Nephron progenitor cell (in vitro differentiated cells): ENCODE measurements around the gene LRIG1.

Experiments
- DNase-seq: peaks from one replicate; pipeline ENCODE4 v3.0.0; 2021
- H3K27ac Mint-ChIP-seq: 2 replicates; pipeline ENCODE4 v1.8.0; 2021; ENCODE audit warnings: mild to moderate bottlenecking, moderate library complexity, mixed read lengths
- H3K27me3 Mint-ChIP-seq: 2 replicates; pipeline ENCODE4 v1.8.0; 2021; ENCODE audit warnings: mild to moderate bottlenecking, low read depth, mixed read lengths; ENCODE audit not compliant: poor library complexity
- H3K36me3 Mint-ChIP-seq: 2 replicates; pipeline ENCODE4 v1.8.0; 2021; ENCODE audit warnings: low read depth, mixed read lengths
- H3K4me1 Mint-ChIP-seq: 2 replicates; pipeline ENCODE4 v1.8.0; 2021; ENCODE audit warnings: mixed read lengths
- H3K4me3 Mint-ChIP-seq: 2 replicates; pipeline ENCODE4 v1.8.0; 2021; ENCODE audit warnings: mild to moderate bottlenecking, moderate library complexity, mixed read lengths
- H3K9me3 Mint-ChIP-seq: 2 replicates; pipeline ENCODE4 v1.8.0; 2021; ENCODE audit warnings: mild to moderate bottlenecking, moderate library complexity, mixed read lengths
- CTCF ChIP-seq: fragments of 200-600 bp; sonication (generic); IDR thresholded peaks from 2 replicates; pipeline ENCODE4 v1.5.0; 2021; ENCODE audit warnings: antibody characterized with exemption

LRIG1 gene

DNA sequence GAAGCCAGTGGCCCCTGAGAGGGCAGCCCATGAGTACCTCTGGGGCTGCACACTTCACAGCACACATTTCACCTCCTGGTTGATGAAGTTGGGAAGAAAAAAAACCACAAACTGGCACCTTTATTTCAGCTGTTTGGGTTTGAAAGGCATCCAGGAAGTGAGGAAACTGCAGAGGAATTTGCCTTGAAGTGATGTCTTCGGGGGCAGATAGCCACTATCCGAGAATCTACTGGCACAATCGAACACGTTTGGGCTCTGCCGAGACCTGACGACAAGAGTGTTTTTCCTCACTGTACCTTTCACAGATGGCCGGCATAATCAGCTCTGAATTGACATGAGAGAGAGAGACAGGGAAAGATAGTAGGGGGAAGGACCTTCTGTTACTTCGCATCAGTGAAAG, 59.7 kb downstream of the LRIG1 start:
- Mint-ChIP-seq H3K27ac (peak overlapping the region; percentile 93), H3K27me3 (peaks cover 7% of the 10 kb centered on the region), H3K9me3 (no peaks in the 10 kb centered on the region), H3K4me1 (peaks cover 92% of the 10 kb centered on the region), H3K4me3 (no peak overlapping the region), H3K36me3 (peaks cover 12% of the 10 kb centered on the region)
- no peak for DNase-seq
- no peak for TF ChIP-seq CTCF

- peak overlapping the region; percentile 17 for H3K27ac Mint-ChIP-seq
- peaks cover 8% of the 10 kb centered on the region for H3K27me3 Mint-ChIP-seq
- H3K4me1 Mint-ChIP-seq: peaks cover 89% of the 10 kb centered on the region
- no peak for TF ChIP-seq CTCF
- peaks cover 20% of the 10 kb centered on the region for H3K36me3 Mint-ChIP-seq
- H3K4me3 Mint-ChIP-seq: no peak overlapping the region
- no peaks in the 10 kb centered on the region for H3K9me3 Mint-ChIP-seq
- no peak for DNase-seq
These were observed 61.0 kb downstream of the LRIG1 start for GRCh38 chr3:66439666-66440344.

GRCh38 chr3:66438046-66438445, 62.8 kb downstream of the LRIG1 start:
- Mint-ChIP-seq H3K4me1 (peaks cover 83% of the 10 kb centered on the region), H3K27ac (no peak overlapping the region), H3K4me3 (no peak overlapping the region), H3K27me3 (peaks cover 8% of the 10 kb centered on the region), H3K9me3 (no peaks in the 10 kb centered on the region), H3K36me3 (peaks cover 27% of the 10 kb centered on the region)
- TF ChIP-seq CTCF: no peak
- no peak for DNase-seq

- peaks cover 79% of the 10 kb centered on the region for H3K4me1 Mint-ChIP-seq
- no peak for DNase-seq
- H3K27ac Mint-ChIP-seq: no peak overlapping the region
- no peak for TF ChIP-seq CTCF
- no peaks in the 10 kb centered on the region for H3K9me3 Mint-ChIP-seq
- peaks cover 27% of the 10 kb centered on the region for H3K36me3 Mint-ChIP-seq
- H3K27me3 Mint-ChIP-seq: peaks cover 8% of the 10 kb centered on the region
- no peak overlapping the region for H3K4me3 Mint-ChIP-seq
These were observed 63.4 kb downstream of the LRIG1 start for GRCh38 chr3:66437341-66437929.

- no peak for TF ChIP-seq CTCF
- peaks cover 68% of the 10 kb centered on the region for H3K4me1 Mint-ChIP-seq
- no peaks in the 10 kb centered on the region for H3K9me3 Mint-ChIP-seq
- no peak overlapping the region for H3K27ac Mint-ChIP-seq
- DNase-seq: no peak
- no peak overlapping the region for H3K4me3 Mint-ChIP-seq
- H3K36me3 Mint-ChIP-seq: peaks cover 35% of the 10 kb centered on the region
- peaks cover 4% of the 10 kb centered on the region for H3K27me3 Mint-ChIP-seq
These were observed 64.8 kb downstream of the LRIG1 start for GRCh38 chr3:66435989-66436388.

DNA sequence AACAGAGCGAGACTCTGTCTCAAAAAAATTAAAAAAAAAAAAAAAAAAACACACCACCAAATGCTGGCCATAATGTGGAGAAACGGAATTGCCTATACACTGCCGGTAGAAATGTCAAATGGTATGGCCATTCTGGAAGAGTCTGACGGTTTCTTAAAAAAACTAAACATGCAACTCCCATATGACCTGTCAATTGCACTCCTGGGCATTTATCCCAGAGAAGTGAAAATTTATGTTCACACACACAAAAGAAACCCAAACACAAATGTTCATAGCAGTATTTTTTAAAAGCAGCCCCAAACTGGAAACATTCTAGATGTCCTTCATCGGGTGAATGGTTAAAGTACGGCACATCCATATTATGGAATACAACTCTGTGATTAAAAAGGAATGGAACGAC, 66.1 kb downstream of the LRIG1 start:
- Mint-ChIP-seq H3K27ac (no peak overlapping the region), H3K9me3 (no peaks in the 10 kb centered on the region), H3K4me1 (peaks cover 68% of the 10 kb centered on the region), H3K4me3 (no peak overlapping the region), H3K27me3 (peaks cover 4% of the 10 kb centered on the region), H3K36me3 (peaks cover 46% of the 10 kb centered on the region)
- DNase-seq: no peak
- TF ChIP-seq CTCF: no peak
